ENCODE results near the gene NLRP9.

DNA sequence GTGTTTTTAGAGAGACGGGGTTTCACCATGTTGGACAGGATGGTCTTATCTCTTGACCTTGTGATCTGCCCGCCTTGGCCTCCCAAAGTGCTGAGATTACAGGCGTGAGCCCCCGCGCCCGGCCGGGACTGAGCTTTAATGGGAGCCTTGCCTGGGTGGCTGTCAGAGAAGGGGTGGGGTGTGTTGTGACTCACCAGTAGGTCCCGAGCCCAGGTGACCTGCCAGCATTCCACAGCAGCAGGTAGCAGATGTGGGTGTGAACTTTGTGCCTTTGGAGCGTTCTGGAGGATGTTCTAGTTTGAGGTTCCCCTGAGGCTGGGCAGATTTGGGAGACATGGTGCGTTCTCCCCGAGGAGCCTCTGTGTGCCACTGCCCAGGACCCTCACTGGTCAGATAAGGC lies 70.2 kb downstream of the NLRP9 start:
- TF ChIP-seq, protein P1, sequence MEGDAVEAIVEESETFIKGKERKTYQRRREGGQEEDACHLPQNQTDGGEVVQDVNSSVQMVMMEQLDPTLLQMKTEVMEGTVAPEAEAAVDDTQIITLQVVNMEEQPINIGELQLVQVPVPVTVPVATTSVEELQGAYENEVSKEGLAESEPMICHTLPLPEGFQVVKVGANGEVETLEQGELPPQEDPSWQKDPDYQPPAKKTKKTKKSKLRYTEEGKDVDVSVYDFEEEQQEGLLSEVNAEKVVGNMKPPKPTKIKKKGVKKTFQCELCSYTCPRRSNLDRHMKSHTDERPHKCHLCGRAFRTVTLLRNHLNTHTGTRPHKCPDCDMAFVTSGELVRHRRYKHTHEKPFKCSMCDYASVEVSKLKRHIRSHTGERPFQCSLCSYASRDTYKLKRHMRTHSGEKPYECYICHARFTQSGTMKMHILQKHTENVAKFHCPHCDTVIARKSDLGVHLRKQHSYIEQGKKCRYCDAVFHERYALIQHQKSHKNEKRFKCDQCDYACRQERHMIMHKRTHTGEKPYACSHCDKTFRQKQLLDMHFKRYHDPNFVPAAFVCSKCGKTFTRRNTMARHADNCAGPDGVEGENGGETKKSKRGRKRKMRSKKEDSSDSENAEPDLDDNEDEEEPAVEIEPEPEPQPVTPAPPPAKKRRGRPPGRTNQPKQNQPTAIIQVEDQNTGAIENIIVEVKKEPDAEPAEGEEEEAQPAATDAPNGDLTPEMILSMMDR (IDR thresholded peaks at IDR 0.05) = no peak
- no peak for TF ChIP-seq POLR2AphosphoS5 (IDR thresholded peaks at IDR 0.05)

Data from gastroesophageal sphincter (tissue), 3 donors.